GM13976 (cell line): ENCODE data around the gene DAAM1.

Experiments
- DNase-seq: peaks from one replicate; pipeline ENCODE4 v3.0.0; 2012; ENCODE audit warnings: low spot score
- CTCF ChIP-seq: IDR thresholded peaks from 2 replicates; pipeline ENCODE4 v1.5.1; 2012; ENCODE audit warnings: borderline replicate concordance, mild to moderate bottlenecking; ENCODE audit not compliant: insufficient read depth; ENCODE audit errors: extremely low read depth, missing control alignments, control extremely low read depth
- in situ Hi-C: fragments of 300-500 bp; cut with MboI; formaldehyde crosslinking; loops from one replicate; pipeline ENCODE4 v1.12.0; 2022; ENCODE audit warnings: low sequenced_read_pairs, mixed read lengths, inconsistent platforms; ENCODE audit not compliant: unreplicated experiment

The DAAM1 gene

GRCh38 chr14:59308673-59309072 lies 120.2 kb downstream of the DAAM1 start:
- DNase-seq: no peak
- in situ Hi-C loops: no loop called here
- no peak for TF ChIP-seq CTCF

GRCh38 chr14:59309291-59309900 lies 120.9 kb downstream of the DAAM1 start:
- TF ChIP-seq CTCF: no peak
- in situ Hi-C loops: no loop called here
- no peak for DNase-seq

- no peak for DNase-seq
- no peak for TF ChIP-seq CTCF
- in situ Hi-C loops: no loop called here
Measured at GRCh38 chr14:59310633-59311032, 122.2 kb downstream of the DAAM1 start.

- no peak for TF ChIP-seq CTCF
- no peak for DNase-seq
- in situ Hi-C loops: no loop called here
Measured at GRCh38 chr14:59311723-59312122, 123.3 kb downstream of the DAAM1 start.

- in situ Hi-C loops: no loop called here
- no peak for TF ChIP-seq CTCF
- DNase-seq: no peak
Measured at GRCh38 chr14:59313144-59313651, 124.7 kb downstream of the DAAM1 start.

GRCh38 chr14:59313658-59314608 lies 125.5 kb downstream of the DAAM1 start:
- in situ Hi-C loops: no loop called here
- TF ChIP-seq CTCF: no peak
- no peak for DNase-seq
